ACHN (cell line): ENCODE results near the gene RPA3.
"Not testable (repeated sequence)": the region's sequence is repeated elsewhere in the genome, so short reads cannot be mapped to it uniquely, and the experiment has no call there.

Experiments used
- DNase-seq: peaks from one replicate; pipeline ENCODE4 v3.0.0-alpha.2; 2015
- in situ Hi-C: cut with HindIII; loops from 2 replicates; pipeline ENCODE4 v1.10.0; 2017; ENCODE audit warnings: low sequenced_read_pairs, low pct_ligation_motif_present, low pct_unique_long_range_greater_than_20kb

RPA3 gene

GRCh38 chr7:7699970-7700369 lies 18.4 kb downstream of the RPA3 start:
- DNase-seq: no peak
- in situ Hi-C loops: no loop called here

GRCh38 chr7:7699380-7699779 lies 19.0 kb downstream of the RPA3 start:
- DNase-seq: no peak
- in situ Hi-C loops: no loop called here

GRCh38 chr7:7698930-7699329 lies 19.5 kb downstream of the RPA3 start:
- in situ Hi-C loops: no loop called here
- no peak for DNase-seq

GRCh38 chr7:7696458-7697119 lies 21.8 kb downstream of the RPA3 start:
- DNase-seq: peak; percentile 55
- in situ Hi-C loops: no loop called here

GRCh38 chr7:7695111-7695817 lies 23.1 kb downstream of the RPA3 start:
- DNase-seq: no peak
- in situ Hi-C loops: no loop called here

- in situ Hi-C loops: no loop called here
- DNase-seq: no peak
Measured at GRCh38 chr7:7694542-7694941, 23.9 kb downstream of the RPA3 start.

GRCh38 chr7:7693881-7694280 lies 24.5 kb downstream of the RPA3 start:
- peak; percentile 92 for DNase-seq
- in situ Hi-C loops: no loop called here

GRCh38 chr7:7688956-7689355 lies 29.5 kb downstream of the RPA3 start:
- no peak for DNase-seq
- in situ Hi-C loops: no loop called here

- DNase-seq: no peak
- in situ Hi-C loops: no loop called here
Measured at GRCh38 chr7:7688310-7688709, 30.1 kb downstream of the RPA3 start.

GRCh38 chr7:7687800-7688199 lies 30.6 kb downstream of the RPA3 start:
- no peak for DNase-seq
- in situ Hi-C loops: no loop called here

GRCh38 chr7:7686811-7687508 lies 31.4 kb downstream of the RPA3 start:
- in situ Hi-C loops: no loop called here
- DNase-seq: no peak

GRCh38 chr7:7682861-7683260 lies 35.5 kb downstream of the RPA3 start:
- in situ Hi-C loops: no loop called here
- DNase-seq: no peak

GRCh38 chr7:7681936-7682329 lies 36.5 kb downstream of the RPA3 start:
- no peak for DNase-seq

GRCh38 chr7:7681191-7681935 lies 37.0 kb downstream of the RPA3 start:
- in situ Hi-C loops: no loop called here
- DNase-seq: peak; percentile 89

More at GRCh38 chr7:7681936-7682329, 36.5 kb downstream of the RPA3 start:
- in situ Hi-C loops: no loop called here

GRCh38 chr7:7679640-7680039 lies 38.8 kb downstream of the RPA3 start:
- in situ Hi-C loops, DNase-seq: not testable (repeated sequence)

GRCh38 chr7:7675686-7676085 lies 42.7 kb downstream of the RPA3 start:
- in situ Hi-C loops: no loop called here
- DNase-seq: no peak

GRCh38 chr7:7673240-7673550 lies 45.2 kb downstream of the RPA3 start:
- no peak for DNase-seq
- in situ Hi-C loops: no loop called here

- no peak for DNase-seq
- in situ Hi-C loops: no loop called here
Measured at GRCh38 chr7:7672545-7673239, 45.7 kb downstream of the RPA3 start.

GRCh38 chr7:7671361-7671760 lies 47.0 kb downstream of the RPA3 start:
- DNase-seq: no peak
- in situ Hi-C loops: no loop called here
